Glutamatergic neuron (in vitro differentiated cells): Measurements from ENCODE around the gene MDM4. TPM values are rescaled to one million over a fixed set of nuclear protein-coding genes. Genes with fewer than 3 reads are reported as not detected.

ENCODE experiments used
- DNase-seq: peaks from one replicate; pipeline ENCODE4 v3.0.0; 2022
- H3K27ac Mint-ChIP-seq: one replicate; pipeline ENCODE4 v1.8.0; 2020; ENCODE audit warnings: mild to moderate bottlenecking, mixed read lengths, inconsistent platforms; ENCODE audit not compliant: unreplicated experiment
- H3K27me3 Mint-ChIP-seq: one replicate; pipeline ENCODE4 v1.8.0; 2020; ENCODE audit warnings: mild to moderate bottlenecking, moderate library complexity, mixed read lengths, inconsistent platforms; ENCODE audit not compliant: unreplicated experiment
- H3K36me3 Mint-ChIP-seq: one replicate; pipeline ENCODE4 v1.8.0; 2020; ENCODE audit warnings: mild to moderate bottlenecking, mixed read lengths, inconsistent platforms; ENCODE audit not compliant: unreplicated experiment
- H3K4me1 Mint-ChIP-seq: one replicate; pipeline ENCODE4 v1.8.0; 2020; ENCODE audit warnings: mild to moderate bottlenecking, low read depth, mixed read lengths, inconsistent platforms; ENCODE audit not compliant: unreplicated experiment
- H3K4me3 Mint-ChIP-seq: one replicate; pipeline ENCODE4 v1.8.0; 2020; ENCODE audit warnings: mild to moderate bottlenecking, mixed read lengths, inconsistent platforms; ENCODE audit not compliant: unreplicated experiment
- H3K9me3 Mint-ChIP-seq: one replicate; pipeline ENCODE4 v1.8.0; 2020; ENCODE audit warnings: mild to moderate bottlenecking, moderate library complexity, mixed read lengths, inconsistent platforms; ENCODE audit not compliant: unreplicated experiment
- CTCF ChIP-seq: fragments of 200-600 bp; sonication (generic); IDR thresholded peaks from one replicate; pipeline ENCODE4 v1.5.0; 2021; ENCODE audit not compliant: partially characterized antibody, unreplicated experiment
- total RNA-seq: library from RNA; stranded (reverse); fragmentation: NEBNext Ultra II Directional; extraction: Animal tissue kit (Norgen Biotek cat#: 25700); gene quantifications from one replicate; pipeline ENCODE4 v1.2.1, GENCODE V29; 2021; ENCODE audit not compliant: unreplicated experiment

Gene MDM4
- total RNA-seq, 1 donor from 2014 or later = 93.9 TPM

GRCh38 chr1:204503122-204503912, 12.9 kb upstream of the MDM4 start:
- TF ChIP-seq CTCF = peak; percentile 79
- H3K4me3 Mint-ChIP-seq = no peak overlapping the region
- peak overlapping the region; percentile 48 for H3K27ac Mint-ChIP-seq
- DNase-seq = no peak
- H3K27me3 Mint-ChIP-seq = peaks cover 22% of the 10 kb centered on the region
- peaks cover 24% of the 10 kb centered on the region for H3K9me3 Mint-ChIP-seq
- H3K4me1 Mint-ChIP-seq = peaks cover 8% of the 10 kb centered on the region
- H3K36me3 Mint-ChIP-seq = peaks cover 7% of the 10 kb centered on the region

- DNase-seq = no peak
- Mint-ChIP-seq H3K36me3 (peaks cover 7% of the 10 kb centered on the region), H3K4me1 (peaks cover 8% of the 10 kb centered on the region), H3K9me3 (peaks cover 24% of the 10 kb centered on the region), H3K27ac (no peak overlapping the region), H3K4me3 (no peak overlapping the region), H3K27me3 (peaks cover 22% of the 10 kb centered on the region)
- no peak for TF ChIP-seq CTCF
Measured at GRCh38 chr1:204503913-204504519, 12.2 kb upstream of the MDM4 start.

GRCh38 chr1:204505674-204506200, 10.5 kb upstream of the MDM4 start:
- peaks cover 8% of the 10 kb centered on the region for H3K4me1 Mint-ChIP-seq

GRCh38 chr1:204506201-204506968, 9.8 kb upstream of the MDM4 start:
- H3K27ac Mint-ChIP-seq = peak overlapping the region; percentile 97
- H3K36me3 Mint-ChIP-seq = peaks cover 7% of the 10 kb centered on the region
- H3K4me1 Mint-ChIP-seq = peaks cover 8% of the 10 kb centered on the region
- H3K9me3 Mint-ChIP-seq = peaks cover 24% of the 10 kb centered on the region
- H3K4me3 Mint-ChIP-seq = peak overlapping the region; percentile 97
- DNase-seq = peak; percentile 70
- no peak for TF ChIP-seq CTCF
- peaks cover 19% of the 10 kb centered on the region for H3K27me3 Mint-ChIP-seq

More at GRCh38 chr1:204505674-204506200, 10.5 kb upstream of the MDM4 start:
- peak overlapping the region; percentile 97 for H3K4me3 Mint-ChIP-seq
- H3K9me3 Mint-ChIP-seq = peaks cover 24% of the 10 kb centered on the region
- DNase-seq = no peak
- H3K27ac Mint-ChIP-seq = peak overlapping the region; percentile 97
- peaks cover 19% of the 10 kb centered on the region for H3K27me3 Mint-ChIP-seq
- no peak for TF ChIP-seq CTCF
- peaks cover 7% of the 10 kb centered on the region for H3K36me3 Mint-ChIP-seq
